Measurements from ENCODE around the gene NOC4L.
"Not testable (repeated sequence)": the region's sequence is repeated elsewhere in the genome, so short reads cannot be mapped to it uniquely, and the experiment has no call there.

NOC4L gene

GRCh38 chr12:132142679-132143335 lies 1.4 kb upstream of the NOC4L start:
- DNase-seq: no peak

- DNase-seq: no peak
Observed at GRCh38 chr12:132143336-132144071, 753 bp upstream of the NOC4L start.

GRCh38 chr12:132144810-132145168 lies 532 bp downstream of the NOC4L start:
- DNase-seq: no peak

DNA sequence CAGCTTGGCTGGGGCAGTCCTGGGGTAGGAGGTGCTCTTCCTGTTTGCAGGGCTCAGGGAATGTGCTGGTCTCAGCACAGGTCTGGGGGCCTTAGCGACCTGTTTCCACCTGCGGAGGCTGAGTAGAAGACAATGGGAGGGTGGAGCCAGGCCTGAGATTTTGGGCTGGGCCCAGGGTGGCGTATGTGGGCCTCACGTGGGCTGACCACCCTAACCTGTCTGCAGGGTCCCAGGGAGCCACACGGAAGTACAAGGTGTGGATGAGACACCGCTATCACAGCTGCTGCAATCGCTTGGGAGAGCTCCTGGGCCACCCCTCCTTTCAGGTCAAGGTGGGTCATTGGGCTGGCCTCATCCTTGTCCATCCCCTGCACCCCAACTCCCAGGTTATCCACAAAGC lies 1.1 kb downstream of the NOC4L start:
- no peak for DNase-seq

DNA sequence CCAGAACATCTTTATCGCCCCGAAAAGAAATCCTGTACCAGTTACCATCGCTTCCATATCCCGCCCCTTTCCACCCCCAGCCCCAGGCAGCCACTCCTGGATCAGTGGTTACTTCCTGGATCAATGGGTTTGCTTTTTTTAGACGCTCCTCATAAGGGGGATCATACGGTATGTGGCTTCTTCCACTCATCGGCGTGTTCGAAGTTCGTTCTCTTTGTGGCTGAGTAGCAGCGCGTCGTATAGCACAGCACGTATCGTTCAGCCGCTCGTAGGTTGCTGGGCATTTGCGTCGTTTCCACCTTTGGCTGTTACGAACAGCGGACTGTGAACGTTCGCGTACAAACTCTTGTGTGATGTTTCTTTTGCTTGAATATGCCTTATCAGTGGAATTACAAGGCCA lies 1.8 kb downstream of the NOC4L start:
- no peak for DNase-seq

DNA sequence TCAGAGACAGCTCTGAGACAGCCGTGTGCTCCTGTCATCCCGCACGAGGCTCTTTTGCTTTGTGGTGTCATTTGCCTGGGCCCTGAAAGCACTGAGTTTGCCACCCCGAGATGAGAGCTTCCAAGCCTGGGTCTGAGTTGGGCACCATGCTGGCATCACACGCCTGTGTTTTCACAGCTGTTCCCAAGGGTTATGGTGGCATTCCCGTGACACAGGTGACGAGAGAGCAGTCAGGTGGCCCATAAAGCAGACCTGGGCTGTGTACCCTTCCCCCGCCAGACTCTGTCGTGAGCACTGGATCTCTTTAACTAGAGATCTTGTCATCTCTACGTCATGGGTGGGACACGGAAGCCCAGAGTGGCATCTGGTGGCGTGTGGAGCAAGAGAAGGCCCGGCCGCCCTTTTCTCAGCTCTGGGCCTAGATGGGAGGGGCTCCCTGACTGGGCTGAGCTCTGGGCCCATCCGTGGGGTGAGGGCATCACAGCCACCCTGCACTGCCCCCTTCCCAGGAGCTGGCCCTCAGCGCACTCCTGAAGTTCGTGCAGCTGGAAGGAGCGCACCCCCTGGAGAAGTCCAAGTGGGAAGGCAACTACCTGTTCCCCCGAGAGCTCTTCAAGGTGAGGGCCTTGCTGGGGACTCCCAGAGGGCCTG lies 2.6 kb downstream of the NOC4L start:
- DNase-seq: no peak

DNA sequence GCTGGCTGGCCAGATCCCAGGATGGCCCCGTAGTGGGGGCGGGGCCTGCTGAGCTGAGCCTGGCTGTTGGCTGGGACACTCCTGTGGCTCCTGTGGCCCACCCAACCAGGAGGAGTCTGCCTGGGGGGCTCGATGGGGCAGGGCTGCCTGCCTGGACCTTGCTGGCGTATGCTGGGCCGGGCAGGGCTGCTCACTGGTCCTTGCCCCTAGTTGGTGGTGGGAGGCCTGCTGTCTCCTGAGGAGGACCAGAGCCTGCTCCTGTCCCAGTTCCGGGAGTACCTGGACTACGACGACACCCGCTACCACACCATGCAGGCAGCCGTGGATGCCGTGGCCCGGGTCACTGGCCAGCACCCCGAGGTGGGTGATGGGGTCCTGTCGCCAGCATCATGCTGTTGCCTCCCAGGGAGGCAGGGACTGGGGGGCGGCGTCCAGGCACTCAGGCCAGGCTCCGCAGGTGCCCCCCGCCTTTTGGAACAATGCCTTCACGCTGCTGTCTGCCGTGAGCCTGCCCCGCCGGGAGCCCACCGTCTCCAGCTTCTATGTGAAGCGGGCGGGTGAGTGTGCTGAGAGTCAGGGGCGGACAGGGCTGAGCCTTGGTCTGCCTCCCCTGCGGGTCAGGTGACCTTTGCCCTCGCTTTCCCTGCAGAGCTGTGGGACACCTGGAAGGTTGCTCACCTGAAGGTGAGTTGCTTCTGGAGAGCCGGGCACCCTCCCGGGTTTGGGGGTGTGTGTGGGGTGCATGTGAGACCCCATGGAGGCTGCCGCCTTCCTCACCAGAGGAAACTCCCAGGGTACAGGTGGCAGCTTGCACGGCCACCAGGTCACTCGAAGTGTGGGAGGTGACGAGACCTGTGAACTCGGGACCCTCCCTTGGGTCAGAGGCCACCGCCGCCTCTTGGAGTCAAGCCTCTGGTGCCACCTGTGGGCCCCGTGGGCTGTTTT lies 3.4 kb downstream of the NOC4L start:
- DNase-seq: no peak

GRCh38 chr12:132148368-132149045 lies 4.2 kb downstream of the NOC4L start:
- DNase-seq: no peak

DNA sequence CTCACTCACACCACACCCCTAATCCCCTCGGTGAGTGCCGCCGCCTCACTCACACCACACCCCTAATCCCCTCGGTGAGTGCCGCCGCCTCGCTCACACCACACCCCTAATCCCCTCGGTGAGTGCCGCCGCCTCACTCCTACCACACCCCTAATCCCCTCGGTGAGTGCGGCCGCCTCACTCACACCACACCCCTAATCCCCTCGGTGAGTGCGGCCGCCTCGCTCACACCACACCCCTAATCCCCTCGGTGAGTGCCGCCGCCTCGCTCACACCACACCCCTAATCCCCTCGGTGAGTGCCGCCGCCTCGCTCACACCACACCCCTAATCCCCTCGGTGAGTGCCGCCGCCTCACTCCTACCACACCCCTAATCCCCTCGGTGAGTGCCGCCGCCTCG lies 5.3 kb downstream of the NOC4L start:
- not testable (repeated sequence) for DNase-seq

DNA sequence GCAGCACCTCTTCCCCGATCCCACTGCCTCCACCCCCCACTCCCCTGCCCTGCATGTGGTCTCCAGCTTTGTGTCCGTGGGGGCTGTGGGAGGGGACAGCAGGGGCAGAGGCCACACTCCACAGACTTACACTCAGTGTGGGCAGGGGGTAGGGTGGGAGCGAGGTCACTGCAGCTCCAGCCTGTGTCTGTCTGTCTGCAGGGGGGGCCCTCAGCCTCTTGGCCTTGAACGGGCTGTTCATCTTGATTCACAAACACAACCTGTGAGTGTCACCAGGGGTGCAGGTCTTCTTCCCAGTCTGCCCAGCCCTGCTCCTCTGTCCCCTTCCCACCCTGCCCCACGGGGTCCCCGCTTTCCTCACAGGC lies 6.5 kb downstream of the NOC4L start:
- DNase-seq: no peak

DNA sequence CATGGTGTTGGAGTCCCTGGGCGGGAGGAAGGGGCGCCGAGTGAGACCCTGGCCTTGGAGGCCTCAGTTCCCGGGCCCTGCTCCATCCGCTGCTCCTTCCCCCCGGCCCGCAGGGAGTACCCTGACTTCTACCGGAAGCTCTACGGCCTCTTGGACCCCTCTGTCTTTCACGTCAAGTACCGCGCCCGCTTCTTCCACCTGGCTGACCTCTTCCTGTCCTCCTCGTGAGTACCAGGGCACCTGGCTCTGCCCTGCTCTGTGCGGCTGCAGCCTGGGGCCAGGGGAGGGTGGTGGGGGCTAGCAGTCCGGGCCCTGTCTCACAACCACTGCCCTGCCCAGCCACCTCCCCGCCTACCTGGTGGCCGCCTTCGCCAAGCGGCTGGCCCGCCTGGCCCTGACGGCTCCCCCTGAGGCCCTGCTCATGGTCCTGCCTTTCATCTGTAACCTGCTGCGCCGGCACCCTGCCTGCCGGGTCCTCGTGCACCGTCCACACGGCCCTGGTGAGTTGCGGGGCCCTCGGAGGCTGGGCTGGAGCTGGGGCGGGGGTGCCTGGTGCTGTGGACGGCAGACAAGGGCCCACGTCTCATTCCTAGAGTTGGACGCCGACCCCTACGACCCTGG lies 7.0 kb downstream of the NOC4L start:
- no peak for DNase-seq

DNA sequence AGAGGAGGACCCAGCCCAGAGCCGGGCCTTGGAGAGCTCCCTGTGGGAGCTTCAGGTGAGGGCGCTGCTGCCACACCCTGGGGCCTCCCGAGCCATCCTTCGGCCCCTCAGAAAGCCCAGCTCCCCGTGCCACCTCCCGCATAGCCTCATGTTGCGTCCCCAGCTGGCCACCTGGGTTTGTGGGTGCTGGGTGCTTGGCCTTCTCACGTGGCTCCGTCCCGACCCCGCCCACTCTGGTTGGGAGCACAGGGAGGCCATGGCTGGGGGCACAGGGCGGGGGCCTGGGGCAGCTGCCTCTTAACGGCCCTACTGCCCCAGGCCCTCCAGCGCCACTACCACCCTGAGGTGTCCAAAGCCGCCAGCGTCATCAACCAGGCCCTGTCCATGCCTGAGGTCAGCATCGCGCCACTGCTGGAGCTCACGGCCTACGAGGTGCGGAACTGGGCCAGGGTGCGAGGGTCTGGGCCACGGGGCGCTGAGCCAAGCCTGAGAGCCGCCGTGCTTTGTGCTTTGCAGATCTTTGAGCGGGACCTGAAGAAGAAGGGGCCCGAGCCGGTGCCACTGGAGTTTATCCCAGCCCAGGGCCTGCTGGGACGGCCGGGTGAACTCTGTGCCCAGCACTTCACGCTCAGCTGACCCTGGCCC lies 7.6 kb downstream of the NOC4L start:
- no peak for DNase-seq

DNA sequence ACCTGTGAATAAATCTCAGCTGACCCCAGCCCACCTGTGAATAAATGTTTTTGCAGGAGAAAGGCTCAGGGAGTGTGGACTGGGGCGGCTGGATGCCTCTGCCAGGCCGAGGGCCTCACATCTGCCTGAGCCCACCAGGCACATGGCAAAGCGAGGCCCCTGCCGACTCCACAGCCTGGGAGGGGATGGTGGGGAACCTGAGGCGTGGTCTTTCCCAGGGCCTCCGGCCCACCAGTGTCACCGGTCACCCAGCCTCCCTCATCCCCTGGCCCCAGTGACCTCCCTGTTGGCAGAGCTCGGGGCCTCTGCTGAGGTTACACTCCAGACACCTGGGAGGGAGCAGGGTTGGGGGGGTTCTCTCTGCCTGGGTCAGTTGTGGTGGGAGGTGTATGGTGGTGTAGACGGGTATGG lies 8.2 kb downstream of the NOC4L start:
- DNase-seq: no peak

- DNase-seq: no peak
Observed at GRCh38 chr12:132152953-132153352, 8.7 kb downstream of the NOC4L start.

DNA sequence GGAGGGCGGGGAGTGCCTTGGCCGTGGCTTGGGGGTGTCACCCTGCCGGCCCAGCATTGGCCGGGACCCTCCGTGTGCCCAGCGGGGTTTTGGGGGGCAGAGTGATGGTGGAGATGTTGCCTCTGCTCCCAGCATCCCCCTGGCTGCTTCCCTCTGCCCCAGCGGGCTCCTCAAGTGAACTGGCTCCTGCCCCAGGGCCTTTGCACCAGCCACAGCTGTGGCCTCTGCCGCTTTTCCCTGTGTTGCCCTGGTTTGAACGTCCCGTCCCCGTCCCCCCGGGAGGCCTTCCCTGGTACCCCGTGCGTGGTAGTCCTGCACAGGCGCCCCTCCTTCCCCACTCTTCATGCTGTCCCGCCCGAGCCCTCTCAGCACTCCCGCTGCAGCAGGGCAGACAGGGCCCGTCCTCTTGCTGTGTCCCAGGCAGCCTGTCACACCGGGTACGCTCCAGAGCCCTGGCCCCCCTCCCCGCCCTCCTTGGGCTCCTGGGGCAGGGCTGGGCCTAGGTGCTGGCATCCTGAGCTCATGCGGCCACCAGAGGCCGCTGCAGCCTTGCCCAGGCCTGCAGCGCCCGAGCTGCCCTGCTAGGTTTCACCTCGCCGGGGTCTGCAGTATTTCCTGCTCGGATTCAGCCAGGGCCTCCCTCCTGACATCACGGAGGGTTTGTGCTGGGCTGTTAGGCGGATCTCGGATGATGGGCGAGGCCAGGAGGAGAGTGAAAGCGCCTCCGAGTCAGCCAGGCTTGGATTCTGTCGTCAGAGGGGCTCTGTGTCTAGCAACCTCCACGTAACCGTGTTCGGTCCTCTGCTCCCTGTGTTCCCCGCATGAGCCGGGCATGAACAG lies 9.5 kb downstream of the NOC4L start:
- DNase-seq: peak; percentile 69

- no peak for DNase-seq
Observed at GRCh38 chr12:132154341-132154761, 10.1 kb downstream of the NOC4L start.

- no peak for DNase-seq
Observed at GRCh38 chr12:132154941-132155770, 10.9 kb downstream of the NOC4L start.

GRCh38 chr12:132155771-132156572 lies 11.7 kb downstream of the NOC4L start:
- DNase-seq: no peak

All from central memory CD4-positive, alpha-beta T cell (primary cell).